DMS 273 treated with DMSO at 0.1 percent for 48 hours (cell line): ENCODE measurements around the gene PBX4.
A peak's percentile ranks its signal among the peaks of the same experiment; 100 is the strongest.

Experiments
- DNase-seq: peaks from one replicate; lab custom pipeline; 2025; lab: John Stamatoyannopoulos, UW

Gene PBX4

DNA sequence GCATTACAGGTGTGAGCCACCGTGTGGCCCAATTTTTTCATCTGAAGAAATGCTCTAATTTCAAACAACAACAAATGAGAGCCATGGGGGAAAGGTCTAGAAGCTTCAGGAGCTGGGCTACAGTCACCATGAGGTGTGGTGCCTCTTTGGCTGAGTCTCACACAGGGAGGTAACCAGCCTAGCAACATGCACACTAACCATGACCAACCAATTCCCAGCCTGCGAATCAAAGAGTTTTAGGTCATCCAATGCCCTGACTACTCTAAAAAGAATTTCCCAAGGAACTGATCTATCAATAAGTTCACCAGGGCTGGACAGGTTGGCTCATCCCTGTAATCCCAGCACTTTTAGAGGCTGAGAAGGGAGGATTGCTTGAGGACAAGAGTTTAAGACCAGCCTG is 29.9 kb downstream of the PBX4 start:
- no peak for DNase-seq

DNA sequence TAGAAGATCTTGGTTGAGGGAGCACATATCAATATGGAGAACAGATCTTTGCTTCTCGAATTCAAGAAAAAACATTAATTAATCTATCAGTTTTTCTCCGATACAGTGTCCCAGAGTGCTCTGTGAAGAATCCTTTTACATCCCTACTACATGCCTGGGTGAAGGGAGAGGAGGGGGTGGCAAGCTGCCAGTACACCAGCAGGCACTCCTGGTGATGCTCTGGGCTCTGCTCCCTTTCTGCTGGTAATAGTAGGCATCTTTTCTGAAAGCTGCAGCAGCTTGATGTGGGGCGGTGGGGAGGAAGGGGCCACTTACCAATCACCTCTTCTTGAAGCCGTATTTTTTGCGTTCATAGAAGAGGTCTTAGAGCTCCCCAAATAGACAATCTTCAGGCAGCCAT is 30.7 kb downstream of the PBX4 start:
- DNase-seq, result peak; percentile 44

DNA sequence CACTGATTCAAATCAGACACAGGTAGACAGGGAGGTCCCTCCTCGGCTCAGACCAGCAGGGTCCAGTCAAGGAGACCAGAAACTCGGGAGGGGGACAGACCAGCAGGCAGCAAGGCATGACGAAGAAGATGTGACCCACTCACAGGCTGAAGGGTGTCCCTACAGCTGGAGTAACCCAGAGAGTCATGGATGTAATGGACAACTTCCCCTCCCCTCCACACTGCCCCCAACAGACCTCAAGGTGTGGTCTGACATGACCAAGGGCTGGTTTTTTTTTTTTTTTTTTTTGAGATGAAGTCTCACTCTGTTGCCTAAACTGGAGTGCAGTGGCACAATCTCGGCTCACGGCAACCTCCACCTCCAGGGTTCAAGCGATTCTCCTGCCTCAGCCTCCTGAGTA is 34.1 kb downstream of the PBX4 start:
- no peak for DNase-seq

DNA sequence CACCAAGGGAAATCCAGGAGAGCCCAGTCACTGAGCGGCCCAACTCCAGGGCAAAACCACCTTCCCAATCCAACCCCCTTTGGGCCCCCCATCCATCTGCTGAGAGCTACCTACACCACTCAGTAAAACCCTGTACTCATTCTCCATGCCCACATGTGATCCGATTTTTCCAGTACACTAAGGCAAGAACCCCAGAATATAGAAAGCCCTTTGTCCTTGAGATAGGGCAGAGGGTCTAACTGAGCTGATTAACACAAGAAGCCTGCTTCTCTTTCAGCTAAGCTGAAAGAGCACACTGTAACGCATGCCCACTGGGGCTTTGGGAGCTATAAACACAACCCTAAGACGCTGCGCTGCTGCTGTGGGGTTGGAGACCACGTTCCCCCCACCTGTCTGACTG is 36.0 kb downstream of the PBX4 start:
- no peak for DNase-seq

DNA sequence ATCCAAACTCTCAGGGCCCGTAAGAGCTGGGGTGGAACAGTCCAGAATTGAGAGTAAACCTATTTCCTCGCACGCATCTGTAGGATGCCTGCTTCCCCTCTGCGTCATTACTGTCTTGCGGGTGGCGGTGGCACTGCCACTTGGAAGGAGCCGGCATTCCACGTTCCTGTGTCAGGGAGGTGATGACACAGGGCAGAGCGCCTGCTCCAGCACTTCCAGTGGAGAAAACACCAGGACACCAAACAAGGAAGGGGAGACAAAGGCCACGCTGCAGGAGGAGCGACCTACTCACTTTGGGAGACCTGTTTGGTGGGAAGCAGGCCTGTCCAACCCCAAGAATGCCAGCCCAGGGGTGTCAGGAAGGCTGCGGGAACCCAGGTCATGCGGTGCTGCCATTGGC is 37.1 kb downstream of the PBX4 start:
- no peak for DNase-seq

DNA sequence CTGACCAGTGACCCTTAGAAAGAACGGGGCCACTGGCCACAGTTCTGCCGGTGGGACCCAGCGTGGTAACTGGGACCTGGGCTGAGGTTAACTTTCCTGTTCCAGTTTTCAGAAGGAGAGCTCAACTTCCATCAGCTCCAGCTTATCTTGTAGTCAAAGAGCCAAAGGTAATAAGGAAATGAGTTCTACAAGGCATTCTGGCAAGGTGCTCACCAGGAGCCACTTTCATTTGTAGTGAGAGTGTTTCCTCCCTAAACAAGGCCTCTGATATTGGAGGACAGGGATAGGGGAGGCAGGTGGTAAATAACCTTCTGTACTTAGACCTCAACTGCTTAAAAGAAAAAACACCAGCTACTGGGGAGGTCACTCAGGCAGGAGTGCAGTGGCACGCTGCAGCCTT is 38.1 kb downstream of the PBX4 start:
- no peak for DNase-seq

DNA sequence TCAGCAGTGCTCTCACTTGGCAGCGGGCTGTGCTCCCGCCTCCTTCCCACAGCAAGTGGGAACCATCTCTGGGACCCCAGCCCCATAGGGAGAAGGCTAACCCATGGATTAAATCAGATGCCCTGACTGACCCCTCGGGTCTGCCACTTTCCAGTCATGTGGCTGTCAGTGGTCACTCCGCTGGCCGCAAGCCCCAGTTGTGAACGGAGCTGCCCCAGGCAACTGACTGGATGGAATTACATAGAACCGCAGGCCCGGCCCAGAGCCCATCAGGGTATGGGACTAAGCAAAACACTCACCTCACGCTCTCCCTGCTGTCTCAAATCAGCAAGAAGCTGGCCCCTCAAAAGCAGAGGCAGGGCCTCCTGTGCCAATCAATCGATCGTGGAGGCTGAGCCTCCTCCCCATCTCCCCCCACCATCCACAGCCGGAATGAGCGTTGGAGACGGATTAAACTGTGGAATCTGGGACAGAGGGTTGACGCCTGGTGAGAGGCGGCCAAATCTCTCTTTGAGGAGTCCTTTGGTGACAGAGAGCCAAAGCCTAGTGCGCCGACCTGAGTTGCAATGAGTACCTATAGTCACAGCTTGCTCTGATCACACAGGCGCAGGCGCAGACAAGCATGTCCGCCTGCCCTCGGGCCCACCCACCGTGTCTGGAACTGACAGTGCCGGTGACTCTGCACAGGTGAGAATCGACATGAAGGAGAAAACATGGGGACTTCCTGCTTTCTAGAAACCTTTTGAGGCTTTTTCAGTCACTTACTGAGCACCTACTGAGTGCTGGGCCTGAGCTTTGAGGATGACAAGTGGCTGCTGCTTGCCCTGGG is 38.7 kb downstream of the PBX4 start:
- DNase-seq, result no peak

DNA sequence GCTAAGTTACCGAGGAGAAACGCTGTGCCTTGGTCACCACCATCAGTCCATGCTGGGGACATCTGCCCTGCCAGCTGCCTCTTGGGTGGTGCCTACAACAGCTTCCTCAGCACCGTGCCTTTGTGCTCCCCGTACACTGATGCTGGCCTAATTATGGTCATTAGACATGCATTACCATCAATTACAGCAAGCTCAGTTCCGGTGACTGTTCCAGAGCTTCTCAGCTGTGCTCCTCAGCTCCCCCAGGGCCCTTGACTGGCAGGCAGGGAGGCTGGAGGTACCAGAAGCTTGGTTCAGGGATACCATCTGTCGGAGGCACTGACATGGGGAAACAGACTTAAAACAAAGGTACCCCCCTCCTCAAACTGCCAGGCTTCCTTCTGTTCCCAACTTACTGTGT is 40.2 kb downstream of the PBX4 start:
- peak; percentile 88 for DNase-seq

DNA sequence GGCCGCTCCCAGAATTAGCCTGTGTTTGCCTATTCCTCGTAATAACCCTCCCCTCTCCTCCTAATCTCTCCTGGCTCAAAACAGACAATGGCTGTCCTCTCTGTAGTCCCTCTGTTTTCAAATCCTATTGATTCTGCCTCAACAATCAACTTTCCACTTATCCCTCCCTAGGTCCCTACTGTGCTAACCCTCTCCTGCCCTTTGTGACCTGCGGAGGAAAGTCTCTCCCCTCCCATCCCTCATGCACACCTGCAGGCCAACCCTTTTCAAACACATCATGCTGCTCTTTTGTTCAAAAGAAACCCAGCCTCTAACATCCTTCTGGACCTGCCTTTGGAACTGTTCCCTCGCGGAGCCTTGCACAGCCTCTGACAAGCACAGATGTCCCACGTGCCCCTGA is 43.1 kb downstream of the PBX4 start:
- DNase-seq, result no peak

DNA sequence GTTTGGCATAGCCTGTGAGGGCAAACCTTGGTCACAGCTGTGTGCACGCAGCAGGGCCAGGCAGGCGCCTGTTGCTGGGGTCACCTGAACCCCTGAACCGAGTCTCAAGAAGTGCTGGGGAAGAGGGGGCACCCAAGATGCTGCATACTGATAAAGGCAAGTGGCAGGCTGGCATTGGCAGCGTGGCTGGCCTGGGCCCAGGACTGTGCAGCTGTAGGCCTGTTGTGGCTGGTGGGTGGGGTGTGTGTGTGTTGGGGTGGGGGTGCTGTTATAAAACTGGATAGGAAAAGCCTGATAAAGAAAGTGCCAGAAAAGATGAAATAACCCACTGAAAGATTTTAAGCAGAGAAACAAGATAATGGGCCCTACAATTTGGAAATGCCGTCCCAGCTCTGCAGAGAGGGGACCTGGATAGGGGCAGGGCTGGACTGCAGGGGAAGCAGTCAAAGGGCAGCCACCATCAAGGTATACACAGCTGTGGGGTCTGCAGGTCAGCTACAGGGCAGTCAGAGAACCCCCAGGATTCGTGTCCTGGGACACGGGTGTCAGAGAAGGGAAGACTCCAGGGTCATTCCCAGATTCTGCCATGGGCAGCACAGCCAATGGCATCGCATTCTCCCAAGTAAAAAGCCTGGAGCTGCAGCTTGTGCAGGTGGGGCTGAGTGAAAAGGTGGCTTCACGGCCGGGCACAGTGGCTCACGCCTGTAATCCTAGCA is 47.3 kb downstream of the PBX4 start:
- no peak for DNase-seq

DNA sequence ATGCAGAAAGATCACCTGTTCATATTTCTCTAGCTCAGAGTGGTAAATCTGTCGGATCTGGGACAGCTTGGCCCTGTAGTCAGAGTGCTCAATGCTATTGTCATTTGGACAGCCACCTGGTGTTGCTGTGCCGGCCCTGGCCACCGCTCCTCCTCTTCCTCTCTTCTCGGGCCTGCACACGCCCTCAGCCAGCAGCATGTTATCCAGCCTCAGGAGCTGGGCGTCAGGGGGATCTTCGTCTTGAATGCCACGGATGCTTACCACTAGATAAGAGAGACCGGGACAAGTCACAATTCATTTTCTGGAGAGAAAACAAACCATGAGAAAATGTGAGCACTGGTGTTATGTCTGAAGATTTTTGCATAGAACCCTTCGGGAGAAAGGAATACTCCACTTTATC is 47.9 kb downstream of the PBX4 start:
- DNase-seq, result no peak

DNA sequence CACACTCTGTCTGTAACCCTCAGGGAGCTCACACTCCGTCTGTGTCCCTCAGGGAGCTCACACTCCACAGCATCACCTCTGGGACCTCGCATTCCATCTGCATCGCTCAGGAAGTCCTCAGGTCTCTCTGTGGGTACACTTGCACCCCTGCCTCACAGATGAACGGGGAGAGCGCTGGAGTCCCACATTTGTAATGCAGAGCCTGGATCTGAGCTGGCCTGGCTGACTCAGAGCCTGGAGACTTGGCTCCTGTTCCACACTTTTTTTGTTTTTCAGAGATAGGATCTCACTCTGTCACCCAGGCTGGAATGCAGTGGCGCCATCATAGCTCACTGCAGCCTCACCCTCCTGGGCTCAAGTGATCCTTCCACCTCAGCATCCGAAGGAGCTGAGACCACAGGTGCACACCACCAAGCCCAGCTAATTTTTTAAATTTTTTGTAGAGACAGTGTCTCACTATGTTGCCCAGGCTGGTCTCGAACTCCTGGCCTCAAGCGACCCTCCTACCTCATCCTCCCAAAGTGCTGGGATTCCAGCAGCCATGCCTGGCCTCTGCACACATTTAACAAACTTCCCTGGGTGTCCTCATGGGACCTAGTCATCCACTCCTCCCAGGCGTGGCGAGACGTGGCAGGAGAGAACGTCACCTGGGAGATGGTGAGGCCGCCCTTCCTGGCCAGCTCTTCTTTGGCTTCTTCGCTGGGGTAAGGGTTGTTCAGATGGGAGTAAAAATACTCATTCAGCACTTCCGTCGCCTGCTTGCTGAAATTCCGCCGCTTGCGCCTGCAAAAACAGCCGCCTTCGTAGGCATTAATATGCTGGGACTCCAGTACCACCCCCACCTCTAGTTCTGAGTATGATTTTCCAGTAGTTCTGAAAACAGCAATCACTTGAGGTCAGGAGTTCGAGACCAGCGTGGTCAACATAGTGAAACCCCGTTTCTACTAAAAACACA is 49.4 kb downstream of the PBX4 start:
- no peak for DNase-seq

DNA sequence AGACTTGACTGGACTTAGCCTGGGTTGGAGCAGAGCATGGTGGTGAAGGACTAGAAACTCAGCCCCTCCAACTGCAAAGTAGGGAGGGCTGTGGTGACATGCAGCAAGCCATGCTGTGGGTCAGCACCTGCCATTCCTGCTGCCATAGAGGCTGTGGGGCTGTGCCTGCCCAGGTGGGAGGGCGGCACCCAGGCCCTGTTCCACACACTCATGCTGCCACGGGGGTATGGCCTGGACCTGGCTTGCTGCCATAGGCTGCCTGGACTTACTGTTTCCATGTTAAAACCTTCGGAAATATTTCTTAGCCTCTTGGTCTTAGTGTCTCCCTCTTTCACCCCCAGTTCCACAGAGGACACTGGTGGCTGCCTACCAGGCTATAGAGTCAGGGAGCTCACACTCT is 51.1 kb downstream of the PBX4 start:
- no peak for DNase-seq

DNA sequence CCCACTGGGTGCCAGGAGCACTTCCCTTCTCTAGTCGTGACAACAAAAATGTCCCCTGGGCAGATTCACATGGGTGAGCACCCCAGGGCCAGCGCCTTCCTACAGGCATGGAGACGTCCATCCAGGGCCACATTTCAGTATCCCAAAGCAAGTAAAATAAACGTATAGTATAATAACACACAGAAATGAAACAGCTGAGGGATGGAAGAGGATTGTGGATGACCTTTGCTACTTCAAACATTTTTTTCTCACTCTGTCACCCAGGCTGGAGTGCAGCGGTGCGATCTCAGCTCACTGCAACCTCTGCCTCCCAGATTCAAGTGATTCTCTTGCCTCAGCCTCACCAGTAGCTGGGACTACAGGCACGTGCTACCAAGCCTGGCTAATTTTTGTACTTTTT is 52.2 kb downstream of the PBX4 start:
- DNase-seq, result no peak

DNA sequence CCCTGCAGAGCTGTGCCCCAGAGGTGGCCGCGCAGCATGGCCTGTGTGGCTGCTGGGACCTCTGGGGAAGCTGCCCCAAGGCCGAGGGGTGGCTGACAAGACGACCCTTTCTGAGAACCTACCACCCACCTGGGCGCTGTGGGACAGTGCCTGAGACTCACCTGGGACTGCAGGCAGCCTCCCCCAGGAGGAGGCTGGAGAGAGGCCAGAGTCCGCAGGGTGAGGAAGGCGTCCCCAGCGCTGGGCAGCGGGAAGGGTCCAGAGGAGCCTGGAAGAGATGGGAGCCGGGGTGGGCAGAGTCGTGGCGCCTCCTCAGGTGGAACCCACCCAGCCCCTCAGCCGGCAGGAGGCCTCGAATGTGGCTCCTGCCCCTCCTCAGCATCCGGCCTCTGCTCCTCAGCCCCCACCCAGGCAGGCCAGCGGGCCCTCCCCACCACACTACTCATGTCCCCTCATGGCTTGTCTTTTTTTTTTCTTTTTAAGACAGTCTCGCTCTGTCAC is 55.1 kb downstream of the PBX4 start:
- DNase-seq, result no peak

DNA sequence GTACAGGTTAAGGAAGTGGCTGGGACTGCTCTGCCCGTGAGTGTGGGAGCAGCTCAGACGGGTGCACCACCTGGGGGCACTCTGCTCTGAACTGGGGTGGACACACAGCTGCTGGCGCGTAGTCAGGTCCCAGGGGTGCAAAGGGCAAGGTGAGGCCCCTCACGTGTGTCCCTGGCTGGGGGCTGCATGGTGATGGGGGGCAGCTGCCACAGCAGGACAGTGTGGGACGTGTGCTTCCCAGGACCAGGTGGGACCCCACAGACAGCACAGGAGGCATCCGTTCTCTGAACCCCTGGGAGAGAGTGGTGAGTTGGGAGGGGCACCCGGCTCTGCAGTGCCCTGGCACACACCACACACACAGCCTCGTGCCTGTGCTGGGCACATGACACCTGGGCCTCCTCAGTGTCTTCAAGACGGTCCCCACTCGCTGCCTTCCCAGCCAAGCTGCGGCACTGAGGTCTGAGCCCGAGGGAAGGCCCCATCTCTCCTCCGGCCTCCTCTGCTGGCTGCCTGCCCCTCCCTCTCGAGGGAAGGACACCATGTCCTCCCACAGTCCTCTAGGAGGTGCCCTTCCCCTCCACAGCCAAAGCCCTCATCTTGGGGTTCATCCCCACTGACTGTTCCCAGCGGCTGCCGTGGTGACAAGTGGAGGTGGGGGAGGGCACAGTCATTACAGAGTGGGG is 55.7 kb downstream of the PBX4 start:
- DNase-seq, result no peak

DNA sequence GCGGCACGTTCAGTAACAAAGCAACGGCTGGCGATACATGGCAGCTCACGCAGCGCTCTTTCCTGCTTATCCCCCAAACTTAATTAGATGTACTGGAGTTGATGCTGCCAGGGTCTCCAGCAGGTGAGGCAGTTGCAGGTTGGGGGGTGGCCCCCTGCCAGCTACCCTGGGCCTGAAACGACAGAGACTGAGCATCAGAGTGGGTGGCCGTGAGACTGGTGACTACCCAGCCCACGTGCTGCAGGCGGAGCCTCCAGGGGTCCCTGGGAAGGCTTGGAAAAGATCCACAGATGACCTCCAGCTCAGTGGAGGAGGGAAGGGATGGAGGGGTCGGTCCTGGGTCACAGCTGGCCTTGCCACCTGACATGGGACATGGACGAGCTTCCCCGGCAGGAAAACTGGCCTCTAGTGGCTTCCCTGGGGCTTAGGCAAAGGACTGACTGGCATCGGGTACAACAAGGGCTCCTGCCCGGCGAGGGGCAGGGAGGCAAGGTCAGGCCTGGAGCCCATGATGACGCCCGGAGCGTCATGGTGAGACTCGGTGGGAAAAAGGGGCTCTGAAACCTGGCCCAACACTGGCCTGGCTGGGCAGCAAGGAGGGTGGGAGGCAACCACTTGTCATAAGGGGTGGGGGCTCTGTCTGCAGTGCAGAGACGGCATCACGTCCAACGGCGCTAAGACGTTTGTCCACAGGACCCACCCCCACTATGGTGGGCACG is 56.4 kb downstream of the PBX4 start:
- DNase-seq, result no peak

DNA sequence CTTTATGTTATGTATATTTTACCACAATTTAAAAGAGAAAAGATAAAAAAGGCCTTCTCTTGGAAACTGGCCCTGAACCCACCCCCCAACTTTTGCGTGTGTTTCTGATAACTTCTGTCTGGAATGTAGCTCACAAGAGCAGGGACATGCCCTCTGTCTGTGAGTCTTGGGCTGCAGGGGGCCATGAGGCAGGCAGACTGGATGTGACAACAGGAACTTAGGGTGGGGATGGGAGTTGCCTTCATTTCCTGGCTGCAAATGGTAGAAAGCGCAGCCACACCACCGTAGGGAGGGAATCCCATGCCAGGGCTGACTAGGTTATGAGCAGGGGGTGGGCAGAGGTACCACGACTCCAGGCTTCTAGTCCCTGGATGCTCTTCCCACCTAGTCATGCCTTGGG is 58.6 kb downstream of the PBX4 start:
- no peak for DNase-seq

DNA sequence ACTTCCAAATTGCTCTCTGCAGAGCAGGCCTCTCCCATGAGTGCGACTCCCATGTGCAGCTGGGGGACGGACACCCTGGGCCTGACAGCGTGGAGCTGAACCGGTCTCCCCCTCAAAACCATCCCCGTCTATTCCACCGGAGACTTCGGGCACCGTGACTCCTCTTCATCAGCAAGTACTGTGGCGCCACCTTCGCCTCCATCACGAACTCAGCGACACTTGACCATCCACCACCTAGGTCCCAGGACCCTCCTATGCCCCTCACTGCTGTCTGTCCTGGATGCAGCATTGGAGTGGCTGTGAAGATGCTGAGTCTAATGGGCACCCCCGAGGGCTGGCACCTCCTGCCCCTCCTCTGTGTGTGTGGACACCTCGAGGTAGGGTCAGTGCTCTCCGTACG is 59.9 kb downstream of the PBX4 start:
- DNase-seq, result no peak

DNA sequence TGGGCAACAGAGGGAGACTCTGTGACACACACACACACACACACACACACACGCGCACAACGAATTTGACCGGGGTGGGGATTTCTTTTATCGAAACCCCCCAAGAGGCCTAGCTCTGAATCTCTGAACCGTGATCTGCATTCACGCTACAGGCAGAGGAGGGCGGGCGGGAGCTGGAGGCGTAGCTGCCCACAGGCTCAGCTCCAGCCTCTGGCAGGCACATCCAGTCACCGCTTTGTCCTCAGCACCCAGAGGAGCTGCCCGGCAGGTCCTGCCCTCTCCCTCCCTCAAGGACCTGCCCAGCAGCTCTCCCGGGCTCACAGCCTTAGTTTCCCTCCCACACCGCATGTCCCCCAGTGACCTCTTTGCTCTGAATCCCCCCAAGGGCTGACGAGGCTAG is 60.4 kb downstream of the PBX4 start:
- no peak for DNase-seq
